Ramos (cell line): ENCODE results near the gene COL23A1.

ENCODE experiments used
- in situ Hi-C: fragments of 300-500 bp; cut with MboI; formaldehyde crosslinking; loops from one replicate; pipeline ENCODE4 v1.14.3; 2022; ENCODE audit warnings: low sequenced_read_pairs; ENCODE audit not compliant: unreplicated experiment

The COL23A1 gene

DNA sequence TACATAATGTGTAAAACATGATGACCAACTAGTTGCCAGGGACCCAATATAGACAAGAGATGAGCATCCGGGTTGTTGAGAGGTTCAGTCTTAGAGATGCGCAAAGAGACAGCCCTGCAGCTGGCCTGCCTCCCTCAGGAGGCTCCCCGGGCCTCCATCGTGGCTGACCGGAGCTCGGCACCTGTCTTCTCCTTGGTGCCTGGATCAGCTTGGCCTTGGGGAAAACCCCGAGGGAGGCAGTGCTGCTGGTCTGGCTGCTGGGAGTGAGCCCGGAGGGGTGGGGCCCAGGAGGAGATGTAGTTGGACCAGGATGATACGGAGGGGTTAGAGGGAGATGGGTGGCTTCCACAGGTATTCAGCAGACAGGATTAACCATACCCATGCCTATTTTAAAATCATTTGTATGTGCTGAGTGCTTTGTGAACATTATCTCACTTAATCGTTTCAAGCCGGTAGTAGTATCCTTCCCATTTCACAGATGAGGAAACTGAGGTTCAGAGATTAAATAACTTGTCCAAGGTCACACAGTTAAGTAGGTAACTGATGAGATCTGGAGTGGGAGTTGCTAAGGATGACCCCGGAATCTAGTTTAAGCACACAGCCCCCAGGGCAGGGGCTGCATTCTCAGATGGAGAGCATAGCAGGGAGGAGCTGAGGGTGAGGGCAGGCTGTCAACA is 173.8 kb downstream of the COL23A1 start:
- in situ Hi-C loops: no loop called here

GRCh38 chr5:178415353-178415752 is 174.8 kb downstream of the COL23A1 start:
- in situ Hi-C loops: no loop called here

- in situ Hi-C loops: no loop called here
These were observed 176.2 kb downstream of the COL23A1 start for GRCh38 chr5:178413988-178414387.

GRCh38 chr5:178411083-178411482 is 179.1 kb downstream of the COL23A1 start:
- in situ Hi-C loops: no loop called here

GRCh38 chr5:178407646-178408045 is 182.5 kb downstream of the COL23A1 start:
- in situ Hi-C loops: no loop called here

DNA sequence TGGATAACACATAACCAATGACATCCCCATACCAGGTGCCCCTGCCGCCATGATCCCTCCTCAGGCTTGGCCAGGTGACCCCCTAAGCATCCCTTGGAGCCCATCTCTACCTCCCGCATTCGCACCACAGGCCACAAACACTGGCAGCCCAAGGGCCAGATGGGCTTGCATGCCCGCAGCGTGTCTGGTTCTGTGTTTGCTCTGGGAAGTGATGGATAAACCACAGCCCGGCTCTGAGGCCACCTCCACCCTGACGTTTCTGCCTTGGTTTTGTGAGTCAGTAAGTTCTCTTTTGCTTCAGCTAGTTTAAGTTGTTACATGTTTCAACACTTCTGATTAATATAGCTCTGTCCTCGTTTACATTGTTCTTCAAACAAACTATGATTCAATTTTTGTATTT is 185.2 kb downstream of the COL23A1 start:
- in situ Hi-C loops: no loop called here

DNA sequence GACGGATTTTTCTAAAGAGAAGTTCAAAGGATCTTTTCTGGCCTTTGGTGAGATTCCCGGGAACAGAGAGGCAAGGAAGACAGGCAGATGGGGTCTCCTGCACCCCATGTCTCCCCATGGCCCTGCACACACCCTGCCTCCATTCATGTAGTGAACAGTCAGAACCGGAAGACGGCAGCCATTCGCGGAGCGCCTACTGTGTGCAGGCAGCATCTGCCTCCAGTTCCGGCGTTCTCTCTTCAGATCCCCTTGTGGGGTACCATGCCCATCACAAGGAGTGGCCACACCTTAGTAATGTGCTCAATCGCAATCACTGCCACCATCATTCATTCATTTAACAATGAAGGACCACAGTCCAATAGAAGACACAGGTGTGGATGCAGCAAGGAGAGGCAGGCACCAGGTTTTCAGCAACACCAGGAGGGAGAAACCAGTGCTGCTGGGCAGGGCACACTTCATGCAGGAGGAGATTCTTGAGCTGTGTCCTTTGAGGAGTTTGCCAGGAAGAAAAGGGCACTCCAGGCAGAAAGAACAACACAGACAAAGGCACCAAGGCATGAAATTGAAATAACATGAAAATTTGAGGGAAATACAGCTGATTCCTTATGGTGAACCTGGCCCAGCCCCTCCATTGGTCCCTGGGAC is 186.1 kb downstream of the COL23A1 start:
- in situ Hi-C loops: no loop called here

GRCh38 chr5:178403351-178403750 is 186.8 kb downstream of the COL23A1 start:
- in situ Hi-C loops: no loop called here

GRCh38 chr5:178399701-178400095 is 190.5 kb downstream of the COL23A1 start:
- in situ Hi-C loops: no loop called here

GRCh38 chr5:178398901-178399700 is 191.1 kb downstream of the COL23A1 start:
- in situ Hi-C loops: no loop called here

DNA sequence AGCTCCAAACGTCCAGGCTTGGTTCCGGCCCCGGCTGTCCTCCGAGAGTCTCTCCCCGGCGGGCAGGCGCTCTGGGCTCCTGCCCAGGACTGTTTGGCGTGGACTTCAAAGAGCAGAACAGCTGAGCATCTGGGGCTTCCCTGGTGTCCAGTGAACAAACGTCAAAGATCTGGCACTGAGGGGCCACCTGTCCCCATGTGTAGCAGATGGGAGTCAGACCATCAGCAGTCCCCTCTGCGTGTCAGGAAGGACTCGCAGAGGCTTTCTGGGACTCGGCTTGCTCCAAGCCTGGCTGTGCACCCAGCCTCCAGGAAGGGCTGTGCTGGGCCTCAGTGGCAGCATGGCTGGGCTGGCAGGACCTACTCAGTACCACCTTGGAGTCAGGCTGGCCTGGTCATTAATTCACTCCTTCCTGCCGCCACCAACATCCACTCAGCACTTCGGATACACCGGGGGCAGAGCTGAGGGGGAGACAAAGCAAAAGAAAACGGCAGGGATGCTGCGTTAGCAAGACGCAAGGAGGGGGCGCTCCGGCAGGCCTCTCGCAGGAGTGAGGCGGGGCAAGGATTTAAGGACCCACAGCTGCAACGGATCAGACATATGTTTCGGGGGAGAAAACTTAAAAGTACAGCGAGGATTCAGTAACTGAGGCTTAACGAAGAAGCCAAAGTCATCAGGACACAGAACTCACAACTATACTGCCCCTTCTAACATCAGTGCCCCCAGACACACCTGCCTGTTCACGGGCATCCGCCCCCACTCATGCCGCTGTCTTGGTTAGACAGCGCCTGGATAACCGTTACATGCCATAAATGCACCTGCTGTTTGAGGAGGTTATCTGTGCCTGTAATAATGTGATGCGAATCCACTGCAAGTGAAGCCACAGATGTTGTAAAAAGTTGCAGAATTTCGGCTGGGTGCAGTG is 193.1 kb downstream of the COL23A1 start:
- in situ Hi-C loops: no loop called here

DNA sequence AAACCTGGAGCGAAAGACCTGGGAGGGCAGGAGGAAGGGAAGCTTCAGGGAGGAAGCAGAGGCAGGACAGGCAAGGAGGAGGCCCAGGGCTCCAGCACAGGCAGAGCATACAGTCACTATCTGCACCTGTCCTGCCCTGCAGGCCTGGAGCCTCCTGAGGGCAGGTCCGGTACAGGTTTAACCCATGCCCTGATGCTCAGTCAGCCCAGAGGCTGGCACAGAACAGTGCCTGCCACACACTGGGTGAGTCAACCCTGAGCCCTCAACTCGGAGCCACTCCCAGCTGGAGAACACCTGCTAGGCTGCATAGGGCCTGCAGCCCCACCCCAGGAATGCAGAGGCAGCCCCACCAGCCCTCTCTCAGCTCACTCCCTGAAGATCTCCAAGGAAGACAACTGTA is 196.1 kb downstream of the COL23A1 start:
- in situ Hi-C loops: no loop called here

- in situ Hi-C loops: no loop called here
These were observed 197.2 kb downstream of the COL23A1 start for GRCh38 chr5:178392931-178393394.

GRCh38 chr5:178392386-178392785 is 197.8 kb downstream of the COL23A1 start:
- in situ Hi-C loops: no loop called here

DNA sequence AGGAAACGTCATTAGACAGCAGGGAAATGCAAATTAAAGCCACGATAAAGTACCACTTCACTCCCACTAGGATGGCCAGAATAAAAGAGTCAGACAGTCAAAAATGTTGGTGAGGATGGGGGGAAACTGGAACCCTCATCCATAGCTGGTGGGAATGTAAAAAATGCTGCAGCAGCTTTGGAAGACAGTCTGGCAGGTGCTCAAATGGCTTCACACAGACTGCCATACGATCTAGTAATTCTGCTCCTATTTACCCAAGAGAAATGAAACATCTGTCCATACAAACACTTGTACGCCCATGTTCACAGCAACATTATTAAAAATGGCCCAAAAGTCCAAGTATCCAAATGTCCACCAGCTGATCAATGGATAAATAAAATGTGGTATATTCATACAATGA is 198.7 kb downstream of the COL23A1 start:
- in situ Hi-C loops: no loop called here

DNA sequence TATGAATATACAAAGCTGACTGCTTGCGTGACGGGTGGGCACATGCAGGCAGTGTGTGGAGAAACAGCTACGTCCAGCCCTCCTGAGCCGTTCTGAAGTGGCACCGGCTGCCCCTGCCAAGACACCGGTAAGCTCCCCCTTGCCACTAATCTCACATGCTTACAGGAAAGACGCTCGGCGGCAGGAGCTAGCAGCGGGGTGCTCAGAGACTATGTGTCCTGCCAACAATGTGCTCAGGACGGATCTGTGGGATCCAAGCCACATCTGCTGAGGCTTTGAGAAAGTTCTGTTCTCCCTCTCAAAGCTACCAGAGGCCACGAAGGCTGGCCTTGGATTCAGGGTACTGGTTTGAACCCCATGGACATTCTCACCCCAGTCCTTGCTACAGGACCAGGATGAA is 200.4 kb downstream of the COL23A1 start:
- in situ Hi-C loops: no loop called here

- in situ Hi-C loops: no loop called here
These were observed 201.0 kb downstream of the COL23A1 start for GRCh38 chr5:178389026-178389729.

DNA sequence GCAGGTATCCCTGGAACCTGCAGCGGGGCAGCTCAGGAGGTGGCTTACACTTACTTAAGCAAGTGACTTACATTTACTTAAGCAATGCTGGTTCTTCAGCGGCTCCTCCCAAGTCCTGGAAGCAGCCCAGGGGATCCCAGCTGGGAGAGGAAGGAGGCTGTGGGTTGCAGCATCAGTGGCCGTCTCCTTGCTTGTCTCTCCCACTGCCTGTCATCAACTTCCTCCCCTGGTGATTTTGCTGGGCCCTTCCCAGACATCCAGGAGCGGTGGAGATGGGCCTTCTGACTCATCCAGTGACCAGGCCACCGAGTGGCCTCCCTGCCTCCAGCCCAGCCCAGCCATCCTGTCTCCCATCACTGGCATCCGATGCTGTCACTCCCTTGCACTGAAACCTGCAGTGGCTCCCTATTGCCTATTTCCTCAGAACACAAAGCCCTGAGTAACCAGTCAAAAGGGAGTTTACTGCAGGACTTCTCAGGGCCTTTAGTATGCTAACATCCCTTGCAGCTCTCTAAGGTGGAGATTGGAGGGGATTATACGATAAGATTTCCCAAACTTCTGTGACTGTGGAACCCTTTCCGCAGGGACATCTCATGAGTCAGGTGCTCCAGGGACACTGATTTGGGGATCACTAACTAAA is 201.7 kb downstream of the COL23A1 start:
- in situ Hi-C loops: no loop called here

- in situ Hi-C loops: no loop called here
These were observed 202.4 kb downstream of the COL23A1 start for GRCh38 chr5:178387856-178388190.
